Mesodermal cell (in vitro differentiated cells): Measurements from ENCODE around the gene SNRPA.

ENCODE experiments used
- H3K27ac ChIP-seq: 2 replicates; pipeline ENCODE4 v1.7.0; 2013; ENCODE audit warnings: mild to moderate bottlenecking, low read depth, low read length, moderate library complexity; ENCODE audit not compliant: severe bottlenecking
- H3K36me3 ChIP-seq: 2 replicates; pipeline ENCODE4 v1.7.1; 2013; ENCODE audit warnings: mild to moderate bottlenecking, low read length, moderate library complexity; ENCODE audit not compliant: control insufficient read depth, insufficient read depth
- H3K4me1 ChIP-seq: one replicate; pipeline ENCODE4 v1.7.1; 2013; ENCODE audit warnings: mild to moderate bottlenecking, low read length; ENCODE audit not compliant: insufficient read depth, control insufficient read depth, poor library complexity, severe bottlenecking
- H3K4me3 ChIP-seq: 2 replicates; pipeline ENCODE4 v1.7.0; 2013; ENCODE audit warnings: low read length, control low read depth, mild to moderate bottlenecking; ENCODE audit not compliant: insufficient read depth, poor library complexity, severe bottlenecking; ENCODE audit errors: extremely low read depth
- H3K9me3 ChIP-seq: 2 replicates; pipeline ENCODE4 v1.7.1; 2013; ENCODE audit warnings: mild to moderate bottlenecking, low read length, moderate library complexity; ENCODE audit not compliant: control insufficient read depth
- WGBS, 2 experiments: methylation state at CpG; one replicate each; pipeline ENCODE4 v1.1.5; 2013; ENCODE audit warnings: missing lambda C conversion rate in 2 of 2; ENCODE audit not compliant: insufficient coverage in 2 of 2; 5-methylcytosine and 5-hydroxymethylcytosine counted together

Gene SNRPA

DNA sequence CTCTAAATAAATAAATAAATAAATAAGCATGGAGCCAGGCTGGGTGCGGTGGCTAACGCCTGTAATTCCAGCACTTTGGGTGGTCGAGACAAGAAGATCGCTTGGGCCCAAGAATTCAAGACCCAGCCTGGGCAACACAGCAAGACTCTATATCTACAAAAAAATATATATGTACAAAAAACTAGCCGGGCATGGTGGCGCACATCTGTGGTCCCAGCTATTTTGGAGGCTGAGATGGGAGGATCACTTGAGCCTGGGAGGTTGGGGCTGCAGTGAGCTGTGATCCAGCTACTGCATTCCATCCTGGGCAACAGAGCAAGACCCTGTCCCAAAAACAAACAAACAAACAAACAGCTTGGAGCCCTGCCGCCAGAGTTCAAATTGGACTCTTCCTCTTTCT, 3.5 kb upstream of the SNRPA start:
- no peak overlapping the region for H3K4me3 ChIP-seq
- H3K36me3 ChIP-seq, result peaks cover 14% of the 10 kb centered on the region
- peaks cover 24% of the 10 kb centered on the region for H3K4me1 ChIP-seq
- WGBS, 2 experiments, result 100% methylated on average over 1 to 2 of the region's 7 CpGs
- H3K9me3 ChIP-seq, result no peaks in the 10 kb centered on the region
- H3K27ac ChIP-seq, result no peak overlapping the region

DNA sequence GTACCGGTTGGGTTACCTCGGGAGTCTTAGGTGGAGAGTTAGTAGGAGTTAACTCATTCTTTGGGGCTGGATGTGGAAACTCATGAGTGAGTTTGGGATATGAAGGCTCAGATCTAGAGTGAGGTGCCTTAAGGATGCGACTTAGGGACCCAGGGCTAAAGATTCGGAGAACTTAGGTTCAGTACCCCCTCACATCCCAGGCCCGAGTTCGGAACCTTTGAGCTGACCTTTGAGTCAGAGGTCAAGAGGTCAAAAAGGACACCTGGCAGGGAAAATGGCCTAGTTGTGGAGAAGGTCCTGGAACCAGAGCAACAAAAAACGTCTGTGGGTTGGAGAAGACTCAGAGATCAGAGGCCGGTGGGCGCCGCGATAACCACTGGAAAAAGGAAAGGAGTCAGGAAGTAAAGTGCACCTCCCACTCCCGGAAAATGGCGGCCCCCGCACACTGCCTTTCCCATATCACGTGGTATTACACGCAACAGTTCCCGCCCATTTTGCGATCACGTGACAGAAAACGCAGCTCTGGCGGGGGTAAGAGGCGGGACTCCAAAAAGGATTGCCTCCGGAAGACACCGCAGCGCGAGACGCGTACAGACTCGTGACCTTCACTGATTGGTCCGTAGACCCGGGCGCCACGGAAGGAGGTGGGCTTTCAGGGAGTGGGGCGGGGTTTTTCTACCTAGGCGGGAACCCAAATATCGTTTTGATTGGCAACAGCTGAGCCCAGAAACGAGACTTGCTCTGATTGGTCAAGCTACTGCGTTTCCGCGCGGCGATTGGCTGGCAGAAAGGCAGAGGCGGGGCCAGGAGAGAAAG, 737 bp upstream of the SNRPA start, which contains the start of gene ACTMAP:
ACTMAP (minus strand) TSS at position 420 of the 816 bp plus-strand sequence. CDS start 674 bp downstream, outside the sequence.
- Histone ChIP-seq H3K36me3 (peaks cover 36% of the 10 kb centered on the region), H3K27ac (peak within 1 kb of the TSS; percentile 96), H3K9me3 (no peaks in the 10 kb centered on the region), H3K4me1 (peaks cover 28% of the 10 kb centered on the region), H3K4me3 (peak within 1 kb of the TSS; percentile 92)
- WGBS, 2 experiments, result 0 to 2% methylated on average over 37 to 42 of the region's 43 CpGs

DNA sequence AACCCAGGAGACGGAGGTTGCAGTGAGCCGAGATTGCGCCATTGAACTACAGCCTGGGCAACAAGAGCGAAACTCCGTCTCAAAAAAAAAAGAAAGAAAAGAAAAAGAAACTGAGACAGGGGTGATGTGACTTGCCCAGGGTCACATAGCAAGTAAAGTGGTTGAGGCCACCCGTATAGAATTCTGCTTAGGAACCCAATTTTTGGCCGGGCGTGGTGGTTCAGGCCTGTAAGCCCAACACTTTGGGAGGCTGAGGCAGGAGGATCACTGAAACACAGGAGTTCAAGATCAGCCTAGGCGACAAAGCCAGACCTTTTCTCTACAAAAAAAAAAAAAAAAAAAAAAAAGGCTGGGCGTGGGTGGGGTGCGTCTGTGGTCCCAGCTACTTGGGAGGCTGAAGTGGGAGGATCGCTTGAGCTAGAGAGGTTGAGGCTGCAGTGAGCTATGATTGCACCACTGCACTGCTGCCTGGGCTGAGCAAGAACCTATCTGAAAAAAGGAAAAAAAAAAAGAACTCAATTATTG, 1.3 kb downstream of the SNRPA start:
- Histone ChIP-seq H3K9me3 (no peaks in the 10 kb centered on the region), H3K4me3 (peak overlapping the region; percentile 92), H3K36me3 (peaks cover 57% of the 10 kb centered on the region), H3K27ac (peak overlapping the region; percentile 23), H3K4me1 (peaks cover 36% of the 10 kb centered on the region)
- WGBS, 2 experiments, result 66 to 71% methylated on average over 8 of the region's 12 CpGs

DNA sequence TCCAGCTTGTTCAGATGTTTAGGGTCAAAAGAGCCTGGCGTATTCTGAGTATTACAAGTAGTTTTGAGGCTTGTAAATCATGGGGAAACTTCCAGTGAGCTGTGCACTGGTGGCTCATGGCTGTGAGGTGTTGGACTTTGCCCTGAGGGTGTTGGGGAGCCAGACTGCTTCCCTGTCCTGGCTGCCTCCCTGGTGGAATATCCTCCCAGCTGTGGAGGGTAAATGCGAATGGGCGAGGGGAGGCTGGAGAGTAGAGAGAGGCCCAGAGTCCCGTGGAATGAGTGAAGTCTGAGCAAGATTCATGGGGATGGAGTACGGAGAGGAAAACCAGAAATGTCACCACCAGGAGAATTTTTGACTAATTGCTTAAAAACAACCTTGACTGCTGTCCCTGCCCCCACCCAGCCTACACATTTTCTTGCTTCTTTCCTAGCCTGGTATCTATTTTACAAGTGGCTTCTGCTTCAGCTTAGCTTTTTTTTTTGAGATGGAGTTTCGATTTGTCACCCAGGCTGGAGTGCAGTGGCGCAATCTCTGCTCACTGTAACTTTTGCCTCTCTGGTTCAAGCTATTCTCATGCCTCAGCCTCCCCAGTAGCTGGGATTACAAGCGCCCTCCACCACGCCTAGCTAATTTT, 3.7 kb downstream of the SNRPA start:
- Histone ChIP-seq H3K4me3 (no peak overlapping the region), H3K27ac (no peak overlapping the region), H3K9me3 (no peaks in the 10 kb centered on the region), H3K36me3 (peaks cover 71% of the 10 kb centered on the region), H3K4me1 (peaks cover 26% of the 10 kb centered on the region)
- WGBS, 2 experiments, result 92 to 100% methylated on average over 4 to 7 of the region's 9 CpGs

DNA sequence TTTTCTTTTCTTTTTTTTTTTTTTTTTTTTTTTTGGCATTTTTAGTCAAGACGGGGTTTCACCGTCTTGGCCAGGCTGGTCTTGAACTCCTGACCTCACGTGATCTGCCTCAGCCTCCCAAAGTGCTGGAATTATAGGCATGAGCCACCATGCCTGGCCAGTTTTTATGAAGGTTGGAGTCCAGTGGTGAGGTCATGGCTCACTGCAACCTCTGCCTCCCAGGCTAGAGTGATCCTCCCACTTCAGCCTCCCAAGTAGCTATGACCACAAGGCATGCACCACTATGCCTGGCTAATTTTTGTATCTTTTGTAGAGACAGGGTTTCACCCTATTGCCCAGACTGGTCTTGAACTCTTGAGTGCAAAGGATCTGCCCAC, 4.2 kb downstream of the SNRPA start:
- peaks cover 76% of the 10 kb centered on the region for H3K36me3 ChIP-seq

DNA sequence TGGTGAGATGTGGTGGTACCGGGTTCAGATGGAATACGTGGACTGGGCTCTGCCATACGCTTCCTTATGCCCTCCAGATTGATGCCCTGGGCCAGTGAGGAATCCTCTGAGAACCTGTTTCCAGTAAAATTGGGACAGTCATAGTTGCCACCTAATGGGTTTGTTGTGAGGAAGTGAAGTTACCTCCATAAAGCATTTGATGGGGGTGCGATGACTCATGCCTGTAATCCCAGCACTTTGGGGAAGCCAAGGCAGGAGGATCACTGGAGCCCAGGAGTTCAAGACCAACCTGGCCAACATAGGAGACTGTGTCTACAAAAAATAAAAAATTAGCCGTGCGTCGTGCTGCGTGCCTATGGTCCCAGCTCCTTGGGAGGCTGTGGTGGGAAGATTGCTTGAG, 4.8 kb downstream of the SNRPA start:
- H3K4me3 ChIP-seq, result no peak overlapping the region
- WGBS, 2 experiments, result 95 to 100% methylated on average over 4 to 6 of the region's 8 CpGs

More for the DNA sequence above, 4.2 kb downstream of the SNRPA start:
- Histone ChIP-seq H3K27ac (no peak overlapping the region), H3K4me1 (peaks cover 23% of the 10 kb centered on the region), H3K4me3 (no peak overlapping the region), H3K9me3 (no peaks in the 10 kb centered on the region)
- WGBS, 2 experiments, result 100% methylated on average over 1 to 2 of the region's 3 CpGs

DNA sequence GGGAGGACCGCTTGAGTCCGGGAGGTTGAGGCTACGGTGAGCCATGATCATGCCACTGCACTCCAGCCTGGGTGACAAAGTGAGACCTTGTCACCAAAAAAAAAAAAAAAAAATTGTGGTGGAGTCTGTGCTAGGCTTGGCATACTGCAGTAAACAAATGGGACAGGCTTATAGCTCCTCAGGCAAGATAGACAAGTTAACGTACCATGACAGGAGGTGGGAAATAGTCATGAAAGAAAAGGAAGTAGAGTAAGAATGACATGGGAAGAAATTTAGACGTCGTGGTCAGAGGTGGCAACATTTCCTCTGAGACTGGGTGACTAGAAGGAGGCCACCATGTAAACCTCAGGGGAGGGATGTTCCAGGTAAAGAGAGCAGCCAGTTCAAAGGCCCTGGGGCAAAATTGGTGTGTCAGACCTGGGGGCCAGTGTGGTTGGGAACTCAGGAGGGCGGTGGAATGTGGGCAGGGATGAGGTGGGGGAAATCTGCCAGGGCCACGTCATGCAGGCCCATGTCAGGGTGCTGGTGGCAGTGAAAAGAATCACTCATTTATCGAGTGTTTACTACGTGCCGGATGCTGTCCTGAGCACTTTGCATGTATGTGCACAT, 5.6 kb downstream of the SNRPA start:
- whole genome bisulfite sequencing, 2 experiments, result 94 to 97% methylated on average over 7 to 10 of the region's 11 CpGs
- Histone ChIP-seq H3K4me3 (no peak overlapping the region), H3K9me3 (no peaks in the 10 kb centered on the region), H3K4me1 (peaks cover 23% of the 10 kb centered on the region), H3K27ac (no peak overlapping the region), H3K36me3 (peaks cover 89% of the 10 kb centered on the region)

More for the DNA sequence above, 4.8 kb downstream of the SNRPA start:
- no peak overlapping the region for H3K27ac ChIP-seq
- H3K9me3 ChIP-seq, result no peaks in the 10 kb centered on the region
- peaks cover 23% of the 10 kb centered on the region for H3K4me1 ChIP-seq
- peaks cover 81% of the 10 kb centered on the region for H3K36me3 ChIP-seq

DNA sequence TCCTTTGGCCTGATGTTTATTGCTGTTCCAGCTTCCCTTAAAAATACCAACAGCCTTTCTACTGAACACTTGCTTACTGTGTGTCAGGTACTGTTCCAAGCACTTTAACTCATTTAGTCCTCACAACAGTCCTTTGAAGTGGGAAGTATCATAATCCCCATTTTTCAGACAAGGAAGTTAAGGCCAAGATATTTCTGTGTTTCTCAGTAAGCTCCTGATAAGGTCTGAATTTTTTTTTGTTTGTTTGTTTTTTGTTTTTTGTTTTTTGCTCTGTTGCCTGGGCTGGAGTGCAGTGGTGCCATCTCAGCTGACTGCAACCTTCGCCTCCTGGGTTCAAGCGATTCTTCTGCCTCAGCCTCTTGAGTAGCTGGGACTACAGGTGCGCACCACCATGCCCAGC, 7.5 kb downstream of the SNRPA start:
- H3K36me3 ChIP-seq, result peaks cover 92% of the 10 kb centered on the region
- H3K9me3 ChIP-seq, result no peaks in the 10 kb centered on the region
- 100% methylated on average over 3 of the region's 3 CpGs; no CpG with 5 or more reads in 1 of the 2 experiments for WGBS, 2 experiments
- H3K4me3 ChIP-seq, result no peak overlapping the region
- peaks cover 23% of the 10 kb centered on the region for H3K4me1 ChIP-seq
- H3K27ac ChIP-seq, result no peak overlapping the region

DNA sequence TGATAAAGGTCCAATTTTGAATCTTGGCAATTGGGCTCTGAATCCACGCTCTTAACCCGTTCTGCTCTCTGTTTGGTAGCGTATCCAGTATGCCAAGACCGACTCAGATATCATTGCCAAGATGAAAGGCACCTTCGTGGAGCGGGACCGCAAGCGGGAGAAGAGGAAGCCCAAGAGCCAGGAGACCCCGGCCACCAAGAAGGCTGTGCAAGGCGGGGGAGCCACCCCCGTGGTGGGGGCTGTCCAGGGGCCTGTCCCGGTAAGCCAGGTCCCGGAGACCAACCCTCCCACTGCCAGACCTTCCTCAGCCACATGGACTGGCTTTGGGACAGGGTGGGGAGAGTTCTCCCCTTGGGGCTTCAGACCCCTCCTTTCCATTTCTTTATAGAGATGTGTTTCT, 8.3 kb downstream of the SNRPA start:
- Histone ChIP-seq H3K27ac (no peak overlapping the region), H3K9me3 (no peaks in the 10 kb centered on the region), H3K36me3 (peaks cover 93% of the 10 kb centered on the region), H3K4me1 (peaks cover 20% of the 10 kb centered on the region), H3K4me3 (no peak overlapping the region)
- 97 to 99% methylated on average over 8 to 12 of the region's 13 CpGs for WGBS, 2 experiments

DNA sequence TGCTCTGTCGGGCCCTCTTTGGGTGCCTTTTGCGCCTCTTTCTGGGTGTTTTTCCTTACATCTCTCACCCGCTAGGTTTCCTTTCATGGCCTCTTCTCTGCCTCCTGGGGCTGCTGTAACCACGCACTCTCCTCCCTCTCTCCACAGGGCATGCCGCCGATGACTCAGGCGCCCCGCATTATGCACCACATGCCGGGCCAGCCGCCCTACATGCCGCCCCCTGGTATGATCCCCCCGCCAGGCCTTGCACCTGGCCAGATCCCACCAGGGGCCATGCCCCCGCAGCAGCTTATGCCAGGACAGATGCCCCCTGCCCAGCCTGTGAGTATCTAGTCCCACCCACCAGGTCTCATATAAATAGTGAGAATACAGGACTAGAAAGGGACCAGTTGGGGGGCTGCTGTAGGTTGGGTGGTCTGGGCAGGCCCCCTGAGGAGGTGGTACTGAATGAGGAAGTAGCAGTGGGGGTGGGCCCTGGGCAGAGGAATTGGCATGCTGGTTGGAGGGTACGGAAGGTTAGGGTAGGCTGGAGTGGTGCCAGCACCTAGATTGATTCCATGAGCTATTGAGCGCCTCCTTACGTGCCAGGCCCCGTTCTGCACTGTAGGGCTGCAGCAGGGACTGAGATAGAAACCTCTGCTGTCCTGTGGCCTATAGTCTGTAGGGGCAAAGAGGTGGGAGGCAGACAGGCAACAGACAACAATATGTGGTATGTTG, 11.9 kb downstream of the SNRPA start:
- Histone ChIP-seq H3K4me3 (no peak overlapping the region), H3K4me1 (no peaks in the 10 kb centered on the region), H3K27ac (peak overlapping the region; percentile 41), H3K36me3 (peaks cover 95% of the 10 kb centered on the region), H3K9me3 (no peaks in the 10 kb centered on the region)
- WGBS, 2 experiments, result 94 to 96% methylated on average over 14 of the region's 17 CpGs
